ENCODE data around the gene EME1.
A peak's percentile ranks its signal among the peaks of the same experiment; 100 is the strongest.
"Not testable (repeated sequence)": the region's sequence is repeated elsewhere in the genome, so short reads cannot be mapped to it uniquely, and the experiment has no call there.

EME1 gene

GRCh38 chr17:50426814-50427787 lies 54.1 kb downstream of the EME1 start:
- Histone ChIP-seq H3K4me3 (replicated peaks; ENCODE audit: insufficient read depth, low read length) (peak overlapping the region; percentile 59; the same call in 1 of the 2 replicates), H3K27me3 (ENCODE audit: insufficient read depth, poor library complexity, severe bottlenecking) (peaks cover 3% of the 10 kb centered on the region), H3K27ac (replicated peaks) (no peak overlapping the region)
- TF ChIP-seq GABPA (IDR thresholded peaks at IDR 0.05; ENCODE audit: low read depth) (no peak), POLR2AphosphoS5 (IDR thresholded peaks at IDR 0.05; ENCODE audit: low read depth) (no peak), SPI1 (IDR thresholded peaks at IDR 0.05; ENCODE audit: borderline replicate concordance, low read depth) (no peak), REST (IDR thresholded peaks at IDR 0.05; ENCODE audit: insufficient replicate concordance, low read depth) (no peak), CTCF (IDR thresholded peaks at IDR 0.05; ENCODE audit: insufficient read depth, low read length) (no peak)
- peak in 1 of 2 experiments; percentile 39 for DNase-seq (ENCODE audit: low read depth in 1 of 2, low spot score in 1 of 2)

- not testable (repeated sequence) for H3K27ac ChIP-seq (replicated peaks); H3K27me3 ChIP-seq (ENCODE audit: insufficient read depth, poor library complexity, severe bottlenecking); H3K4me3 ChIP-seq (replicated peaks; ENCODE audit: insufficient read depth, low read length); DNase-seq (ENCODE audit: low read depth in 1 of 2, low spot score in 1 of 2)
These were observed 55.1 kb downstream of the EME1 start for GRCh38 chr17:50428126-50428525.

- no peak for DNase-seq (ENCODE audit: low read depth in 1 of 2, low spot score in 1 of 2)
- H3K27me3 ChIP-seq (ENCODE audit: insufficient read depth, poor library complexity, severe bottlenecking), result peaks cover 3% of the 10 kb centered on the region
- H3K4me3 ChIP-seq (replicated peaks; ENCODE audit: insufficient read depth, low read length), result no peak overlapping the region
- no peak for TF ChIP-seq CTCF (IDR thresholded peaks at IDR 0.05; ENCODE audit: insufficient read depth, low read length)
- no peak for TF ChIP-seq SPI1 (IDR thresholded peaks at IDR 0.05; ENCODE audit: borderline replicate concordance, low read depth)
- no peak for TF ChIP-seq REST (IDR thresholded peaks at IDR 0.05; ENCODE audit: insufficient replicate concordance, low read depth)
- no peak for TF ChIP-seq POLR2AphosphoS5 (IDR thresholded peaks at IDR 0.05; ENCODE audit: low read depth)
- no peak for TF ChIP-seq GABPA (IDR thresholded peaks at IDR 0.05; ENCODE audit: low read depth)
- no peak overlapping the region for H3K27ac ChIP-seq (replicated peaks)
These were observed 55.9 kb downstream of the EME1 start for GRCh38 chr17:50428831-50429424.

- DNase-seq (ENCODE audit: low read depth in 1 of 2, low spot score in 1 of 2), result no peak
- Histone ChIP-seq H3K4me3 (replicated peaks; ENCODE audit: insufficient read depth, low read length) (no peak overlapping the region), H3K27me3 (ENCODE audit: insufficient read depth, poor library complexity, severe bottlenecking) (peaks cover 3% of the 10 kb centered on the region), H3K27ac (replicated peaks) (no peak overlapping the region)
- TF ChIP-seq REST (IDR thresholded peaks at IDR 0.05; ENCODE audit: insufficient replicate concordance, low read depth) (no peak), SPI1 (IDR thresholded peaks at IDR 0.05; ENCODE audit: borderline replicate concordance, low read depth) (no peak), GABPA (IDR thresholded peaks at IDR 0.05; ENCODE audit: low read depth) (no peak), POLR2AphosphoS5 (IDR thresholded peaks at IDR 0.05; ENCODE audit: low read depth) (no peak), CTCF (IDR thresholded peaks at IDR 0.05; ENCODE audit: insufficient read depth, low read length) (no peak)
These were observed 56.8 kb downstream of the EME1 start for GRCh38 chr17:50429793-50430192.

All from HL-60 (cell line).